Measurements from ENCODE around the gene VPS33B.

- TF ChIP-seq PAX5 (IDR thresholded peaks at IDR 0.05; ENCODE audit: insufficient read depth, low read length, severe bottlenecking) (peak; percentile 65), POLR2AphosphoS5 (IDR thresholded peaks at IDR 0.05; ENCODE audit: low read depth, low read length) (peak; percentile 60; the same call in 1 of the 2 replicates), POLR2A (IDR thresholded peaks at IDR 0.05; ENCODE audit: low read depth, low read length) (peak; percentile 66)
Observed at GRCh38 chr15:90994417-90995311, 27.7 kb downstream of the VPS33B start, which contains the start of gene PRC1.

All from GM12891 (cell line).